Osteocyte (in vitro differentiated cells): Measurements from ENCODE around the gene TMEM229B. TPM values are rescaled to one million over a fixed set of nuclear protein-coding genes. Genes with fewer than 3 reads are reported as not detected.

Source experiments
- DNase-seq: peaks from one replicate; pipeline ENCODE4 v3.0.0; 2021; ENCODE audit warnings: mixed read lengths; ENCODE audit not compliant: unreplicated experiment; ENCODE audit errors: extremely low spot score
- H3K27ac Mint-ChIP-seq: one replicate; pipeline ENCODE4 v1.8.0; 2021; ENCODE audit warnings: mild to moderate bottlenecking, mixed read lengths; ENCODE audit not compliant: unreplicated experiment
- H3K27me3 Mint-ChIP-seq: one replicate; pipeline ENCODE4 v1.8.0; 2021; ENCODE audit warnings: mixed read lengths; ENCODE audit not compliant: unreplicated experiment
- H3K36me3 Mint-ChIP-seq: one replicate; pipeline ENCODE4 v1.8.0; 2021; ENCODE audit warnings: mixed read lengths; ENCODE audit not compliant: unreplicated experiment
- H3K4me1 Mint-ChIP-seq: one replicate; pipeline ENCODE4 v1.8.0; 2021; ENCODE audit warnings: mixed read lengths; ENCODE audit not compliant: unreplicated experiment
- H3K4me3 Mint-ChIP-seq: one replicate; pipeline ENCODE4 v1.8.0; 2021; ENCODE audit warnings: mild to moderate bottlenecking, moderate library complexity, mixed read lengths; ENCODE audit not compliant: unreplicated experiment
- H3K9me3 Mint-ChIP-seq: one replicate; pipeline ENCODE4 v1.8.0; 2021; ENCODE audit warnings: mixed read lengths; ENCODE audit not compliant: unreplicated experiment
- CTCF ChIP-seq: fragments of 200-600 bp; sonication (generic); IDR thresholded peaks from 2 replicates; pipeline ENCODE4 v1.5.0; 2021; ENCODE audit warnings: antibody characterized with exemption, mild to moderate bottlenecking, moderate library complexity
- total RNA-seq: library from RNA; stranded (reverse); gene quantifications from 2 replicates; pipeline ENCODE4 v1.2.1, GENCODE V29; 2021

TMEM229B gene
- total RNA-seq, 1 donor from 2014 or later = 0.51 TPM

- Mint-ChIP-seq H3K36me3 (no peaks in the 10 kb centered on the region), H3K9me3 (no peaks in the 10 kb centered on the region), H3K4me1 (no peaks in the 10 kb centered on the region), H3K4me3 (no peak overlapping the region), H3K27ac (no peak overlapping the region), H3K27me3 (peaks cover 7% of the 10 kb centered on the region)
- DNase-seq = no peak
- no peak for TF ChIP-seq CTCF
Measured at GRCh38 chr14:67497216-67497615, 8.7 kb upstream of the TMEM229B start.

- DNase-seq = no peak
- no peaks in the 10 kb centered on the region for H3K4me1 Mint-ChIP-seq
- H3K9me3 Mint-ChIP-seq = no peaks in the 10 kb centered on the region
- H3K27ac Mint-ChIP-seq = no peak overlapping the region
- H3K4me3 Mint-ChIP-seq = no peak overlapping the region
- peaks cover 9% of the 10 kb centered on the region for H3K27me3 Mint-ChIP-seq
- TF ChIP-seq CTCF = no peak
- H3K36me3 Mint-ChIP-seq = no peaks in the 10 kb centered on the region
Measured at GRCh38 chr14:67495827-67496226, 7.3 kb upstream of the TMEM229B start.

GRCh38 chr14:67493092-67493717, 4.7 kb upstream of the TMEM229B start:
- Mint-ChIP-seq H3K27me3 (peaks cover 4% of the 10 kb centered on the region), H3K36me3 (no peaks in the 10 kb centered on the region), H3K9me3 (no peaks in the 10 kb centered on the region), H3K4me3 (no peak overlapping the region), H3K27ac (no peak overlapping the region), H3K4me1 (no peaks in the 10 kb centered on the region)
- no peak for DNase-seq
- no peak for TF ChIP-seq CTCF

- no peak for DNase-seq
- H3K4me3 Mint-ChIP-seq = no peak overlapping the region
- no peaks in the 10 kb centered on the region for H3K9me3 Mint-ChIP-seq
- H3K36me3 Mint-ChIP-seq = no peaks in the 10 kb centered on the region
- H3K27ac Mint-ChIP-seq = no peak overlapping the region
- no peak for TF ChIP-seq CTCF
- peaks cover 4% of the 10 kb centered on the region for H3K27me3 Mint-ChIP-seq
- no peaks in the 10 kb centered on the region for H3K4me1 Mint-ChIP-seq
Measured at GRCh38 chr14:67492538-67492937, 4.0 kb upstream of the TMEM229B start.

- H3K4me1 Mint-ChIP-seq = no peaks in the 10 kb centered on the region
- no peak for TF ChIP-seq CTCF
- no peaks in the 10 kb centered on the region for H3K36me3 Mint-ChIP-seq
- H3K4me3 Mint-ChIP-seq = no peak overlapping the region
- no peaks in the 10 kb centered on the region for H3K9me3 Mint-ChIP-seq
- no peak for DNase-seq
- H3K27ac Mint-ChIP-seq = no peak overlapping the region
- H3K27me3 Mint-ChIP-seq = peaks cover 4% of the 10 kb centered on the region
Measured at GRCh38 chr14:67491741-67492507, 3.4 kb upstream of the TMEM229B start.
